T-helper 2 cell treated with Interferon-gamma antibody and Interleukin-4, amounts not matched to agents 100 ng/mL and 5 ng/mL, for 36 hours (primary cell): ENCODE results near the gene TIMM8B. TPM values are rescaled to one million over a fixed set of nuclear protein-coding genes. Genes with fewer than 3 reads are reported as not detected.
"Not testable (repeated sequence)": the region's sequence is repeated elsewhere in the genome, so short reads cannot be mapped to it uniquely, and the experiment has no call there.

Source experiments
- intact Hi-C: fragments of 100-400 bp; cut with micrococcal nuclease; formaldehyde crosslinking; loops from one replicate; pipeline ENCODE4 v1.15.1; 2023
- total RNA-seq: library from RNA; stranded (reverse); gene quantifications from 2 replicates; pipeline ENCODE4 v1.2.3, GENCODE V29; 2022

TIMM8B gene
- total RNA-seq: 52.1 and 57.4 TPM in 2 replicates

DNA sequence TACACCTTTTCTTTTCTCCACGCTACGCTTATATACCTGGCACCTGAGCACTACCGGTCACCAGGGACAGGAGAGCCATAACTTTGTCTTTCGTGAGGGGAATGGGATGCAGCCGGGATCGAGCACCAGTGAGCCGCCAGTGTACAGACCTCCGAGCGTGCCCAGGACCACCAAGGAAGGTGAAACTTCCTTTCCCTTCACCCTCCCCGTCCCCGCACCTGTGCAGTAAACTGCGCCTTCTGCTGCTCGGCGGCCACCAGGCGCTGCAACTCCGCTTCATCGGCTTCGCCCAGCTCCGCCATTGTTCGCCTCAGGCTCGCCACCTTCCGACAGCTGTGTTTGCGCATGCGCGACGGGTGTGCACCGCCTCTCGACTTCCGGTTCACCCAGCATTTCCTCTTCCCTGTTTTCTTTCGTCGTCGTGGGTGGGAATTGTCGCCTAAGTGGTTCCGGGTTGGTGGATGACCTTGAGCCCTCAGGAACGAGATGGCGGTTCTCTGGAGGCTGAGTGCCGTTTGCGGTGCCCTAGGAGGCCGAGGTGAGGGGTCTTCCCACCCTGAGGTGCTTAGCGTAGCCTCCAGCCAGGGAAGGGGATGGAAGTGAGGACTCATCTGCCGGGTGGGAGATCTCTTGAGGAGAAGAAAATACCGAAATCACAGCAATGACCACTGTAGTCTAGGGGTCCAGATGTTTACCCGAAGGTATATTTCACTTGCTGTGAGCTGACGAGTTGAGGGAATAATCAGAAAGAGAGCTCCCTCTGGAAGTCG lies at the start of gene TIMM8B, which contains the start of gene SDHD:
Gene TIMM8B, minus strand, starts transcription at position 335 of the 770 bp plus-strand sequence. Its CDS starts 33 bp downstream, at position 302.
Gene SDHD, plus strand, starts transcription at position 452 of the 770 bp plus-strand sequence. Its CDS starts 35 bp downstream, at position 487.
- intact Hi-C loops: loop anchor here (1.0 to 5.0 kb wide), 5 partner anchors 12 to 319 kb away; partner anchors contain the start of genes CFAP68, DLAT, FDXACB1 and NKAPD1

GRCh38 chr11:112134473-112134872 lies 47.9 kb upstream of the TIMM8B start:
- intact Hi-C loops: no loop called here

GRCh38 chr11:112132737-112133136 lies 46.2 kb upstream of the TIMM8B start:
- intact Hi-C loops: no loop called here

GRCh38 chr11:112129656-112130055 lies 43.1 kb upstream of the TIMM8B start:
- intact Hi-C loops: no loop called here

- intact Hi-C loops: no loop called here
These were observed 42.0 kb upstream of the TIMM8B start for GRCh38 chr11:112128483-112129121.

DNA sequence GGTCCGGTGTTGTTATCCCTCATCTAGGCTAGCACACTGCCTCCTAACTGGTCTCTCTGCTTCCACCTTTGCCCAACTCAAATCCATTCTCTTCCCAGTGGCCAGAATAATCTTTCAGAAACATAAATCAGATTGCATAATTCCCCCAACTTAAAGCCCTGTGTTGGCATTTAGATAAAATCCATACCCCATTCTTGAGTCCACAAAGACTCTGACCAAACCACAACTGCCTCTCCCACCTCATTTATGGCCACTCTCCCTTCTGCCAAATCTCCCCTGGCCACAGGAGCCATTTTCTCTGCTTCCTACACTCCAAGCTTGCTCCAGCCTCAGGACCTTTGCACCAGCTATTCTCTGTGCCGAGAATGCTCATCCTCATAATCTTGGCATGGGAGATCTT lies 40.5 kb upstream of the TIMM8B start:
- intact Hi-C loops: no loop called here

DNA sequence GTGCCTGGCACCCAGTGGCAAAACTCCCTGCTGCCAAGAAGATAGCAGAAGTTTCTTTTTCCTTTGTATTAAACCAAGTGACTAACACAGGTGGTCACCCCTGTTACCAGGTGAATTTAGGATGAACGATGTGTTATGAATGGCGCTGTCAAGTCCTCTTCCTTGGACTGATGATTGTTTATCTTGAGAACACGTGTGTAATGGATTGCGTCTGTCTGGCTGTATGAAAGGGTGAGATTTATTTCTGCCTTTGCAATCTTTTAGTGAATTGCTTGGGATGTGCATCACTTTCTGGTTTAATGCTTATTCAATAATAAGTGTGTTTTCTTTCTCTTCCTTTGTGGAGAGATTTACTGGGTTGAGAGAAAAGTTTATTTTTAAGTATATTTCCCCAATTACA lies 36.6 kb upstream of the TIMM8B start:
- intact Hi-C loops: no loop called here

DNA sequence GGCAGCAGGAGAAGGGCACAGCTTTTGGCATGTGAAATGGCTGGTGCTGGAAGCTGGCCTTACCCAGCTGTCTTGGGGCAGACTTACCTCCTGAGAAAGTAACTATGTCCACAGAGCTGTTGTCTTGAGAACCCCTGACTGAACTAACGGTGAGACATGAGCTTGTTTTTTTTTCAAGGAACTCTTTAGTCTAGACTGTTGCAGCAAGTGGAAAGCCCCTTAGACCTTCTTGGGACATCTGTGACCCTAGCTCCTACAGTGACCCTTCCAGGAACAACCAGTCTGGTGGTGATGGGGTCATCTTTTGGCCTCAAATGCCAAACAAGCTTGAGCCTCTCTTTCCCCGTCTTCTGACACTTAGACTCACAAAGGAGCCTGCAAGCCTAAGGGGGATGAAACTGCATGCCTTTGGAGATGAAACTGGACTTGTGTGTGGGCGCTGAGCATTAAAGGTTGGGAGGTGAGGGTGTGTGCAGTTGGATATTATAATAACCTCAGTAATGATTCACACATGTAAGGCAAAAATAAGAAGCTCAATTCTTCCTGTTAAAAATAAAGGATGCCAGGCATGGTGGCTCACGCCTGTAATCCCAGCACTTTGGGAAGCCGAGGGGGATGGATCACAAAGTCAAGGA lies 35.5 kb upstream of the TIMM8B start:
- intact Hi-C loops: no loop called here

DNA sequence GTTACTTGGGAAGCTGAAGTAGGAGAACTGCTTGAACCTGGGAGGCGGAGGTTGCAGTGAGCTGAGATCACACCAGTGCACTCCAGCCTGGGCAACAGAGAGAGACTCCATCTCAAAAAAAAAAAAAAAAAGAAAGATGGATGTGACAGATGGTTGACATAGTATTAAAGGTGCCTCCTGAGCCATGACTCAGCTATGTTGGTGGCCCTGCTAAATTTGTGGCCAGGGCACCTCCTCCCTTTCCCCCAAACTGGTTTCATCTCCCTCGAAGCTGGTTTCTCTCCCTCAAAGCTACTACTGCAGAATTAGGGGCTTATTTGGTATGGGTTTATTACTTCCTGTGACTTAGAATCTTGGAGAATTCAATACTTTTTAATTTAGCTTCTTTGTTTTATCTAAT lies 31.6 kb upstream of the TIMM8B start:
- intact Hi-C loops: no loop called here

DNA sequence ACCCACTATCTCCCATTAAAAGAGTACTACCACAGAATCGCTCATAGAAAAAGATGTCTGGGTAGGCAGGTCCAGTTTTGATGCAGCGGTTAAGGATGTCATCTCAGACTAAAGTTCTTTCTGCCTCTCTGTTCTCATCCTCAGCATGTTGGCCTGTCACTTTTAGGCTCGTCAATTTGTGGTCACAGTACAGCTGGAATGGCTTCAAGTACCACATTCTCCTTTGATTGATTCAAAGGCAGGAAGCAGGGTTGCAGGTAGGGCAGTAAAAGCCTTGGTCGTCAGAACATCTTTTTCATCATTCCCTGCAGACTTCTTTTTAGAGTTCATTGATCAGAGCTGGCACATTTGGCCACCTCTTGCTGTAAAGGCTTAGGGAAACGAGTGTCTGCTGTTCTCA lies 28.8 kb upstream of the TIMM8B start:
- intact Hi-C loops: no loop called here

DNA sequence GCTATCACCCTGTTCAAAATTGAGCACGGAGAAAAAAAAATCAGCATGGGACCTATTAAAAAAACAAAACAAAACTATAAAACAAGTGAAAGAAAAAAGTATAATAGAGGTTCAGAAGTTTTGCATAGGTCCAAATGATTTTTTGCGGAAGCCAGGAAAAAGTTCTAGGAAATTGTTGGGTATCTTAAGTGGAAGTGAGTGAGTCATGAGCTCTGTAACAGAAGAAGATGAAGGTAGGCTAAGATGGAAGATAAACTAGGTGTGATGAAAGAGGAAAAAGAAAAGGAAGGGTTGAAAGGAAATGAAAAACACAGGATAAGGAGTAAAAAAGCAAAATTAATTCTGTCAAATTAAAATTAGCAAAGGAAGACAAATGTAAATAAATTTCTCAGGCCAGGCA lies 27.9 kb upstream of the TIMM8B start:
- intact Hi-C loops: loop anchor here (5.0 kb wide), 1 partner anchor 63 kb away; the partner anchor contains the start of gene BCO2

- intact Hi-C loops: loop anchor here (1.0 to 5.0 kb wide), 2 partner anchors 64 to 167 kb away; partner anchors contain the start of gene BCO2
These were observed 27.2 kb upstream of the TIMM8B start for GRCh38 chr11:112113539-112114457.

GRCh38 chr11:112106070-112106469 lies 19.5 kb upstream of the TIMM8B start:
- intact Hi-C loops: no loop called here

DNA sequence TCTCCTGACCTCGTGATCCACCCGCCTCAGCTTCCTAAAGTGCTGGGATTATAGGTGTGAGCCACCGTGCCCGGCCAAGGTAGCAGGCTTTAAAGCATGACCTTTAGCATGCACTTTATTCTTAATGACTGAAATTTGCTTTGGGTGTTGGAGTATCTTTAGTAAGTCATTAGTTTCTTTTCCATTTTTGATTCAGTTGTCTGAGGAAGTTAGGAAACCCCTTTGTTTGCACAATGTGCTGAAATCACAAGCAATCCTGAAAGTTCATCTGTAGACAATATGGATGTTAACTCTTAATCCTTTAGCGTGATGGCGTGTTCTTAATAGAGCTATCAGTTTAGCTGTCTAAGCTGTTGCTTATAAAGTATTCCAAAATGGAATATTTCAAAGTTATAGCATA lies 16.9 kb upstream of the TIMM8B start:
- intact Hi-C loops: no loop called here

GRCh38 chr11:112100462-112100861 lies 13.9 kb upstream of the TIMM8B start:
- intact Hi-C loops: no loop called here

GRCh38 chr11:112097734-112098528 lies 11.4 kb upstream of the TIMM8B start:
- intact Hi-C loops: no loop called here

DNA sequence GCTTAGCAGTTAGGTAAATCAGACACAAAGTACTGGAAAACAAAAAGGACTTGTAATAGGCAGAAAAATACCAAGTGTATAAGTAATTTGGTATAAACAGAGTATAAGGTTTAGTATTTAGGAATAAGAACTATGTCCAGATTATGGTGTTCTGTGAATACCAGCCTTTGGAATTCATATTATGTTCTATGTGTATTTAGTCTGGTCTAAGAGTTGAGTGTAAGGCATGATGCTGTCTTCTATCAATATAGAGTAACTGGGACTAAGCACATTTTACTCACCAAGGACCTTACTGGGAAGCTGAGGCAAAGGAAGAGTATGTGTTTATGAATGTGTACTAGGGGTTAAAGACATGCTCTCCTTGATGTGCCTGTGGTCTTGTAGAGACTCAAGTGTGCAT lies 9.6 kb upstream of the TIMM8B start:
- intact Hi-C loops: no loop called here

GRCh38 chr11:112095302-112095701 lies 8.7 kb upstream of the TIMM8B start:
- intact Hi-C loops: not testable (repeated sequence)

DNA sequence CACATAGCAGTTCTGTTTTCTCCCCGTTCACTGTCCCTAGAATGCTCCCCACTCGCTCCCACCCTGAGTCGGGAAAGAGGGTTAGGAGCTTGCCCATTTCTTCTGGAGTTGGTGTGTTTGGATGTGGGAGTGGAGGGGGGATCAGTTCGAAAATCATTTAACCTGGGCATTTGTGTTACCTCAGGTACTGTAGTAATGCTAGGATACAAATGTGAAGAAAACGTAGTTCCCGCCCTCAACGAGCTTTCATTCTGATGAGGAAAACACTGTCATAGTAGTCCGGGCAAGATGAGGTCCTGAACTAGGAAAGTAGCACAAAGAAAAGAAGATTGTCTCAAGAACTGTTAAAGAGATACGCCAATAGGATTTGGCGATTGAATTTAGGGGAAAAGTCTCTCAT lies 656 bp upstream of the TIMM8B start:
- intact Hi-C loops: loop anchor here (5.0 kb wide), 1 partner anchor 320 kb away; the partner anchor contains the start of gene PPP2R1B
